WI38 (cell line): Measurements from ENCODE around the gene OLIG3.

ENCODE experiments used
- H3K4me3 ChIP-seq: 2 replicates; pipeline ENCODE4 v1.5.1; 2011; ENCODE audit warnings: low read depth, mild to moderate bottlenecking, control low read depth, low read length
- CTCF ChIP-seq: IDR thresholded peaks from 2 replicates; pipeline ENCODE4 v1.5.1; 2012; ENCODE audit warnings: low read depth, mild to moderate bottlenecking, control low read depth, low read length

The OLIG3 gene

DNA sequence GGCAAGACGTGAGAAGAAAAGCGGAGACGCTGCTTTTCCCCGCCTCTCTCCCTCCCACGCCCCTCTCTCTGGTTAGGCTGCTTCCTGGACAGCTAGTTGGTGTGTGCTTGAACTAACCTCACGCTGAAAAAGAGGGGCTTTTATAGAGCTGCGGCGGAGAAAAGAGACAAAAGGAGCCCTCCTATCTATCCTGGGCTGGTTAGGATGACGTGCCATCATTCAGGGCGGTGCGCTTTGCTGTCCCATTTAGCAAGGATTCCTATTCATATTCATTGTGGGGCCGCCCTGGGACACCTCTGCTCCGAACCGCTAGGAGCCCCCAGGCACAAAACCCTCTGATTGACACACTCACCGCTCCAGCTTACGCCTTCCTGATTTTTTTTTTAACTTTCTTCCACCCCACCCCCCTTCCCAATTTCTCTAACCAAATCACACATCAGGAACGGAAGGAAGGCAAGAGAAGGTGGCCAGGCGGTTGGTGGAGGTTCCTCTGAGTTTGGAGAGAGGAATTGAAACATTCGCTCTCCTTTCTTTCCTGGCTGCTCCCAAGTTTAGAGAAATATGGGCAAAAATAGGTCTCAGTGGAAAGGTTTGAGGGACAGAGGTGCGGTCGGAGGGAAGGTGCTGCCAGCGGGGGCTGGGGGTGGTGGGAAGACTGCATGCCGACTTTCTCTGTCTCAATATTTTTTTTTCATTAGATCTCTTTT is at the start of gene OLIG3:
TSS of gene OLIG3 (minus strand) at position 114 of the 707 bp plus-strand sequence. CDS start 224 bp downstream, outside the sequence.
- no peak within 1 kb of the TSS for H3K4me3 ChIP-seq
- no peak for TF ChIP-seq CTCF

DNA sequence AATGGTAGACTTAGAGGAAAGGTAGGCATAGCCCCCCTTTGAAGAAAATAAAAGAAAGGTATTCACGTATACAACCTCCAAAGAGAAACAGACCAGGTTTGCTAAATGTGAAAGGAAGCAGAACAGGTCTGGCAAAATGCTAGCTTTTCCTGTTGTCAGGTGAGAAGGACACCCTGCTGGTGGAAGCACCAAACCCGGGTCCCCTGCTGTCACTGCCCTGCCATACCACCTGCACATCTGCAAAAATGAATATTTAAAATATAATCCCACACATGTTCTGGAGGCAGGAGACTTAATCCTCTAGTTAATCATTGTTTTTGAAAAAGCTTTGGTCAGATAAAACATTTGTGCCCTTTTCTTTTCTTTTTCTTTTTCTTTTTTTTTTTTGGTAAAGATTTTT is 48.9 kb upstream of the OLIG3 start:
- no peak for TF ChIP-seq CTCF
- no peak overlapping the region for H3K4me3 ChIP-seq

DNA sequence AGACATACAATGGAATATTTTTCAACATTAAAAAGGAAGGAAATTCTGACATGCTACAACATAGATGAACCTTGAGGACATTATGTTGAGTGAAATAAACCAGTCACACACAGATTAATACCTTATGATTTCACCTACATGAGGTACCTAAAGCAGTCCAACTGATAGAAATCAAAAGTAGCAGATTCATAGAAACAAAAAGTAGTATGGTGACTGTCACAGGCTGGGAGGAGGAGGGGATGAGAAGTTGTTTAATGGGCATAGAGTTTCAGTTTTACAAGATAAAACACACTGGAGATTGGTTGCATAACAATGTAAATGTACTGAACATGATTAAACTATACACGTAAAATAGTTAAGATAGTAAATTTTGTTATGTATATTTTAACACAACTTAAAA is 48.5 kb upstream of the OLIG3 start:
- no peak for TF ChIP-seq CTCF
- no peak overlapping the region for H3K4me3 ChIP-seq

- H3K4me3 ChIP-seq, result no peak overlapping the region
- TF ChIP-seq CTCF, result no peak
These were observed 47.4 kb upstream of the OLIG3 start for GRCh38 chr6:137541534-137542063.

GRCh38 chr6:137536104-137536773 is 42.0 kb upstream of the OLIG3 start:
- no peak overlapping the region for H3K4me3 ChIP-seq
- no peak for TF ChIP-seq CTCF

- TF ChIP-seq CTCF, result no peak
These were observed 37.3 kb upstream of the OLIG3 start for GRCh38 chr6:137531376-137532092.

More at GRCh38 chr6:137531376-137532092, 37.3 kb upstream of the OLIG3 start:
- H3K4me3 ChIP-seq, result no peak overlapping the region
